Epithelial cell of proximal tubule (primary cell): ENCODE measurements around the gene PROSER3. TPM values are rescaled to one million over a fixed set of nuclear protein-coding genes. Genes with fewer than 3 reads are reported as not detected.

Experiments used
- DNase-seq: peaks from one replicate; pipeline ENCODE4 v3.0.0-alpha.2; 2011; ENCODE audit warnings: low read depth
- H3K4me3 ChIP-seq: 2 replicates; pipeline ENCODE4 v1.5.1; 2011; ENCODE audit warnings: low read depth, mild to moderate bottlenecking, low read length
- CTCF ChIP-seq: conservative IDR thresholded peaks from 2 replicates; pipeline ENCODE4 v1.5.1; 2012; ENCODE audit warnings: low read depth, mild to moderate bottlenecking, low read length
- total RNA-seq: library from RNA; depleted of rRNA; stranded (reverse); fragments of >200 nt; gene quantifications from 2 replicates; pipeline ENCODE4 v1.2.3, GENCODE V29; 2015

PROSER3 gene
- total RNA-seq, 1 donor from 2014 or later = 14.7 TPM

DNA sequence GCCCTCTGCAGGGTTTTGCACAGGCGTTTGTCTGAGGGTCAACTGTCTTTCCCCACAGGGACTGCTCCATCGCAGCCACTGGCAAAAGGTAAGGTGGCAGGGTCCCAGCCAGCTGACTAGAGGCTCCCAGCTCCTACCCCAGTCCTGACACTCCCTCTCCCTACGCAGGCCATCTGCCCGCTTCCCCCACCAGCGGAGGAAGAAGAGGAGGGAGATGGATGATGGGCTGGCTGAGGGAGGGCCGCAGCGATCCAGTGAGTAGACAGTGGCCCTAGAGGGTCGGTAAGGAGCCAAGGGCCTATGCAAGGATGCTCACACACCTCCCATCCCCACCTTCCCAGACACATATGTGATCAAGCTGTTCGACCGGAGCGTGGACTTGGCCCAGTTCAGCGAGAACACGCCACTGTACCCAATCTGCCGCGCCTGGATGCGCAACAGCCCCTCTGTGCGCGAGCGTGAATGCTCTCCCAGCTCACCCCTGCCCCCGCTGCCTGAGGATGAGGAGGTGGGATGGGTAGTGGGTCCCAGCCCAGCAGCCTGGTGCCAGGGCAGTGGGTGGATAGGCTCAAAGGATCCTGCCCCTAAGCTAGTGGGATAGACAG, 5.1 kb upstream of the PROSER3 start:
- DNase-seq = no peak
- no peak overlapping the region for H3K4me3 ChIP-seq
- no peak for TF ChIP-seq CTCF

DNA sequence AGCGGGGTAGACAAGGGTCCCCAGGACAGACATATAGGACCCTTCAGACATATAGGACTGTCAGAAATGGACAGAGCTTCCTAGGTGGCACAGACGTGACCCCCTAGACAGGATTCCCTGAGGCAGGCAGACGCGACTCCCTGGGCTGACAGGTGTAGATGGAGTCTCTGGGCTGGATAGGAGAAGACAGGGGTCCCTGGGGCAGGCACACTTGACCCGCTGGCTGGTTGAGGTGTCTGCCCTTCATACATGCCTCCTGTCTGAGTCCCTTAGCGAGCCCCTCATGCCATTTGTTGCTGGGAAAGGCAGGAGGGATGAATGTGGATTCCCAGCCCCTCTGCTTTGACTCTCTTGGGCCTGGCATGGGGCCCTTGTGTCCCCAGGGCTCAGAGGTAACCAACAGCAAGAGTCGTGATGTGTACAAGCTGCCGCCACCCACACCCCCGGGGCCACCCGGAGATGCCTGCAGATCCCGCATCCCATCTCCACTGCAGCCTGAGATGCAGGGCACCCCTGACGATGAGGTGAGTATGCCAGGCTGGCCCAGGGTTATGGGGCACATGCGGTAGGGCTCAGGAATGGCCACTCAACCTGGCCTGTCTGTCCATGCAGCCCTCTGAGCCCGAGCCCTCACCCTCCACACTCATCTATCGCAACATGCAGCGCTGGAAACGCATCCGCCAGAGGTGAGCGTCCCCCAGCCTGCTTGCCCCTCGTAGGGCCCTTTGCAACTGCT, 4.2 kb upstream of the PROSER3 start:
- DNase-seq = no peak
- no peak for TF ChIP-seq CTCF
- H3K4me3 ChIP-seq = no peak overlapping the region

- TF ChIP-seq CTCF = no peak
- no peak overlapping the region for H3K4me3 ChIP-seq
- no peak for DNase-seq
Observed at GRCh38 chr19:35754370-35755130, 3.4 kb upstream of the PROSER3 start.

DNA sequence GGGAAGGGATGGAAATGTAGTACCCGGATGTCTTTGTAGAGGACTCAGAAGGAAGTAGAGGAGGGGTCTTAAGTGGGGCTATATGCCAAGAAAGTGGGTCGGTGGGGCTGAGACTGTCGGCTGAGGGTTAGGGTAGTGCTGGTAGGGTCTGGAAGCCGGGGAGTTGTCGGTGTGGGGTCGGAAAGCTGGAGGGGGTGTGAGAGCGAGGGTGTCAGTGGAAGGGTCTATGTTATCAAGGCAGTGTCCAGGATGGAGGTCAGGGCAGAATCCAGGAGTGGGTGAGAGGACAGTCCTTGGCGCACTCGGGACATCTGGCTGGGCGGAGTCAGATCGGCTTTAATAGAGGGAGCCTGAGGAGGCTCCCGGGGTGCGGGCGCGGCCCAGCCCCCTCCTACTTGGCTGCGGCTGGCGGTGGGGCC, 2.8 kb upstream of the PROSER3 start:
- DNase-seq = no peak
- H3K4me3 ChIP-seq = no peak overlapping the region
- TF ChIP-seq CTCF = no peak

- DNase-seq = no peak
- TF ChIP-seq CTCF = no peak
- H3K4me3 ChIP-seq = no peak overlapping the region
Observed at GRCh38 chr19:35755550-35756376, 2.2 kb upstream of the PROSER3 start.

GRCh38 chr19:35756377-35757230, 1.4 kb upstream of the PROSER3 start, which contains the start of gene HSPB6:
Gene HSPB6, minus strand, starts transcription at chr19:35757029. Its CDS starts 21 bp downstream, at chr19:35757008.
- no peak for TF ChIP-seq CTCF
- H3K4me3 ChIP-seq = peak within 1 kb of the TSS; percentile 81
- DNase-seq = no peak
